C4-2B (cell line): Measurements from ENCODE around the gene COL13A1.

Experiments
- H3K27ac ChIP-seq: fragments of 450-650 bp; 2 replicates; pipeline ENCODE4 v1.5.1; 2017
- ZFX ChIP-seq: fragments of 450-650 bp; IDR thresholded peaks from 2 replicates; pipeline ENCODE4 v1.6.1; 2017
- TF ChIP-seq, protein P1 (sequence below): fragments of 450-650 bp; conservative IDR thresholded peaks from 2 replicates; pipeline ENCODE4 v1.5.1; 2017; ENCODE audit warnings: mild to moderate bottlenecking

Gene COL13A1

DNA sequence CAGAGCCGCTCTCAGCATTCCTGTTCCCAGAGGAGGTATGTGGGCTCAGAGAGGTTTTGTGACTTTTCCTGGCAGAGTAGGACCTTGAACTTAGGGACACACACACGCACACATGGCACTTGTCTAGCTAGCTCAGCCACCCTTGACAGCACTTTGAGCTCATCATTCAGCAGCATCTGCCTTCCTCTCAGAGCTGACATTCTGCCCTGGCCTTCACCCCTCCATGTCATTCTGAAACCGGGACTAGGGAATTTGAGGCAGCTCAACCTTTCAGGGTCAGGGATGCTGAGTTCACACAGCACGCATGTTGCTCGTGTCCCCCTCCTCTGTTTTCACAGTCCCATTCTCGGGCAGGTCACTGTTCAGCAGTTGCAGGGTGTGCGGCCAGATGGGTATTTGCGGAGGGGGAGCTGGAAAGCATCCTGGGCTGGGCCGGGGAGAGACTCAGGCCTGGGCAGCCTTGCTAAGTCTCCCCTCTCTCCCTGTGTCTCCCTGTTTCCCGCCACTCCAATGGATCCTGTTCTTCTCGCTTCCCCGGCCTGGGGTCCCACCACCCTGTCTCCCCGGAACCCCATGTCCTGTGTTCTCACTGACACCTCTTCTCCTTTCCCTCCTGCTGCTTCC is 78.0 kb downstream of the COL13A1 start:
- no peak overlapping the region for H3K27ac ChIP-seq
- TF ChIP-seq, protein P1, sequence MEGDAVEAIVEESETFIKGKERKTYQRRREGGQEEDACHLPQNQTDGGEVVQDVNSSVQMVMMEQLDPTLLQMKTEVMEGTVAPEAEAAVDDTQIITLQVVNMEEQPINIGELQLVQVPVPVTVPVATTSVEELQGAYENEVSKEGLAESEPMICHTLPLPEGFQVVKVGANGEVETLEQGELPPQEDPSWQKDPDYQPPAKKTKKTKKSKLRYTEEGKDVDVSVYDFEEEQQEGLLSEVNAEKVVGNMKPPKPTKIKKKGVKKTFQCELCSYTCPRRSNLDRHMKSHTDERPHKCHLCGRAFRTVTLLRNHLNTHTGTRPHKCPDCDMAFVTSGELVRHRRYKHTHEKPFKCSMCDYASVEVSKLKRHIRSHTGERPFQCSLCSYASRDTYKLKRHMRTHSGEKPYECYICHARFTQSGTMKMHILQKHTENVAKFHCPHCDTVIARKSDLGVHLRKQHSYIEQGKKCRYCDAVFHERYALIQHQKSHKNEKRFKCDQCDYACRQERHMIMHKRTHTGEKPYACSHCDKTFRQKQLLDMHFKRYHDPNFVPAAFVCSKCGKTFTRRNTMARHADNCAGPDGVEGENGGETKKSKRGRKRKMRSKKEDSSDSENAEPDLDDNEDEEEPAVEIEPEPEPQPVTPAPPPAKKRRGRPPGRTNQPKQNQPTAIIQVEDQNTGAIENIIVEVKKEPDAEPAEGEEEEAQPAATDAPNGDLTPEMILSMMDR: no peak
- no peak for TF ChIP-seq ZFX

GRCh38 chr10:69880301-69881081 is 78.8 kb downstream of the COL13A1 start:
- H3K27ac ChIP-seq: no peak overlapping the region
- no peak for TF ChIP-seq ZFX
- TF ChIP-seq, protein P1: no peak

- no peak for TF ChIP-seq ZFX
- TF ChIP-seq, protein P1: no peak
- H3K27ac ChIP-seq: no peak overlapping the region
These were observed 79.5 kb downstream of the COL13A1 start for GRCh38 chr10:69881202-69881601.

- H3K27ac ChIP-seq: no peak overlapping the region
- TF ChIP-seq ZFX: no peak
- TF ChIP-seq, protein P1: no peak; the same call in 1 of the 2 replicates
These were observed 81.8 kb downstream of the COL13A1 start for GRCh38 chr10:69883310-69884023.

DNA sequence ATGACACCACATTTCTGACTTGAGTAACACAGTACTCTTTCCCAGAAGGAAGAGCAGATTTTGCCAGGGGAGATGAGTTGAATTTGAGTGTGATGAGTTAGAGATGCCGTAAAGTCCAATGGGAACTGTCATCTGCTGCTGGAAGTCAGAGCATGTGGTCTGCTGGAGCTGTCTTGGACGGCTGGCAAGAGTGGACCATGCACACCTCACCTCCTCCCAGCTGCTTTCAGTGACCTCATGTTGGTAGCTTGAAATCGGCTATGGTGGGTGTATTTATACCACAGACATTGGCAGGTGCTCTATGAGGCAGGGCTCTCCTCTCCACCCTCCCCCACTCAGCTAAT is 82.3 kb downstream of the COL13A1 start:
- H3K27ac ChIP-seq: no peak overlapping the region
- no peak for TF ChIP-seq ZFX
- TF ChIP-seq, protein P1: no peak

DNA sequence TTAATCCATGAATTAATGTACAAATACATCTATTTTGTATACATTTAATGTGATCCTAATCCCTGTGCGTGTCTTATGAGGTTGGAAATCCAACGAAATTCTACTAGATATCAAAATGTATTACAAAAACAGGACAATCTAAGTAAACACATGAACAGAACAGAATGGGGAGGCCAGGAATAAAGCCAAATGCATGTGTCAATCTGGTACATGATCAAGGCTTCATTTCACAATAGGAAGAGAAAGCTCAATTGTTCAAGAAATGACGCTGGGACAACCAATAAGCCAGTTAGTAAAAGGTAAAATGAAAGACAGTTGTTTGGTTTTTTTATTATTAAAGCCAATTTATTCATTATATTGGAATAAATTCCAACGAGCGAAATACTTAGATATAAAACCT is 83.0 kb downstream of the COL13A1 start:
- TF ChIP-seq, protein P1: no peak
- no peak for TF ChIP-seq ZFX

DNA sequence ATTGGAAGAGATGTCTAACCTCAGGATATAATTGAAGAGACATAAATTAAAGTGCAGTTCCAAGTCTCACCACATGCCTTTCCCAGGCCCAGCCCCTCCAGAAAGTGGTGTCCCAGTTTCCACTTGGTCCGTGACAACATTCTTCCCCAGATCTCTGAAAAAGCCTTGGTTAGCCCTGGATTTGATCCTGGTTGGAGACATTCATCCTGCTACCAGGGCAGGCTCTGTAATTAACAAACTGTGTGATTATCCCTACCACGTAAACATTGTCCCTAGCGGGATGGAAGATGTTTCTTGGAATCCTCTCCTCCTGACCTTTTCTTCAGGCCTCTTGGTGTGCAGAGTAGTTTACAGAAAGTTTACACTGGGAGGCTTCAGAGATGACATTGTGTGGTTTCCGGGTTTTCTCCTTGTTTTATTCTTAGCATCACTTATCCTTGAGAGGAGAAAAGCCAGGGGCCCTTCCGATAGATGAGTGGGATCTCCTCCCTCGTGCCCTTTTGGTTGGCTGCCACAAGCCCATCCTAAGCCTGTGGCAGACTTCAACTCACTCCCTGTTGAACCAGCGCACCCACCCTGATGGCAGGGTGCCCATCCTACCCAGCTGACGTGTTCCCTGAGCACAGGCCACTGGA is 83.8 kb downstream of the COL13A1 start:
- no peak overlapping the region for H3K27ac ChIP-seq
- TF ChIP-seq, protein P1: no peak; the same call in 1 of the 2 replicates
- TF ChIP-seq ZFX: no peak

More for the DNA sequence above, 83.0 kb downstream of the COL13A1 start:
- no peak overlapping the region for H3K27ac ChIP-seq
